ENCODE data around the gene BAD.

BAD gene

DNA sequence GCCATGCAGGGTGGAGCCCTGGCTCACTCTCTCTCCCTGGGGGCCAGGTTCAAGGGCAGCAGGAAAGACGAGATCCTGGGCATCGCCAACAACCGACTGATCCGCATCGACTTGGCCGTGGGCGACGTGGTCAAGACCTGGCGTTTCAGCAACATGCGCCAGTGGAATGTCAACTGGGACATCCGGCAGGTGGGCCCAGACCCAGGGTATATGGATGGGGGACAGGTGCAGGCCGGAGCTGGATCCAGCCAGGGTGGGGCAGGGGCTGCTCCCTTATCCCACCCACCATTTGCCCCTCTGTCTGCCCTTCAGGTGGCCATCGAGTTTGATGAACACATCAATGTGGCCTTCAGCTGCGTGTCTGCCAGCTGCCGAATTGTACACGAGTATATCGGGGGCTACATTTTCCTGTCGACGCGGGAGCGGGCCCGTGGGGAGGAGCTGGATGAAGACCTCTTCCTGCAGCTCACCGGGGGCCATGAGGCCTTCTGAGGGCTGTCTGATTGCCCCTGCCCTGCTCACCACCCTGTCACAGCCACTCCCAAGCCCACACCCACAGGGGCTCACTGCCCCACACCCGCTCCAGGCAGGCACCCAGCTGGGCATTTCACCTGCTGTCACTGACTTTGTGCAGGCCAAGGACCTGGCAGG, 61.3 kb downstream of the BAD start:
- H3K27ac ChIP-seq (ENCODE audit: low read depth, low read length, severe bottlenecking) = no peak overlapping the region

GRCh38 chr11:64222651-64223000, 61.8 kb downstream of the BAD start:
- Histone ChIP-seq H3K36me3 (ENCODE audit: control insufficient read depth, insufficient read depth, low read length) (peaks cover 29% of the 10 kb centered on the region), H3K27ac (ENCODE audit: low read depth, low read length, severe bottlenecking) (no peak overlapping the region), H3K4me3 (ENCODE audit: extremely low read depth, insufficient read depth, low read length, poor library complexity, severe bottlenecking) (no peak overlapping the region), H3K4me1 (ENCODE audit: control insufficient read depth, insufficient read depth, low read length, poor library complexity, severe bottlenecking) (peaks cover 11% of the 10 kb centered on the region), H3K9me3 (ENCODE audit: control insufficient read depth, low read length) (no peaks in the 10 kb centered on the region)
- WGBS, 2 experiments (ENCODE audit: insufficient coverage in 2 of 2) = 97 to 98% methylated on average over 8 of the region's 9 CpGs

More for the DNA sequence above, 61.3 kb downstream of the BAD start:
- WGBS, 2 experiments (ENCODE audit: insufficient coverage in 2 of 2) = 96 to 97% methylated on average over 22 to 23 of the region's 24 CpGs
- H3K36me3 ChIP-seq (ENCODE audit: control insufficient read depth, insufficient read depth, low read length) = peaks cover 29% of the 10 kb centered on the region
- H3K4me3 ChIP-seq (ENCODE audit: extremely low read depth, insufficient read depth, low read length, poor library complexity, severe bottlenecking) = no peak overlapping the region
- H3K9me3 ChIP-seq (ENCODE audit: control insufficient read depth, low read length) = no peaks in the 10 kb centered on the region
- H3K4me1 ChIP-seq (ENCODE audit: control insufficient read depth, insufficient read depth, low read length, poor library complexity, severe bottlenecking) = peaks cover 11% of the 10 kb centered on the region

DNA sequence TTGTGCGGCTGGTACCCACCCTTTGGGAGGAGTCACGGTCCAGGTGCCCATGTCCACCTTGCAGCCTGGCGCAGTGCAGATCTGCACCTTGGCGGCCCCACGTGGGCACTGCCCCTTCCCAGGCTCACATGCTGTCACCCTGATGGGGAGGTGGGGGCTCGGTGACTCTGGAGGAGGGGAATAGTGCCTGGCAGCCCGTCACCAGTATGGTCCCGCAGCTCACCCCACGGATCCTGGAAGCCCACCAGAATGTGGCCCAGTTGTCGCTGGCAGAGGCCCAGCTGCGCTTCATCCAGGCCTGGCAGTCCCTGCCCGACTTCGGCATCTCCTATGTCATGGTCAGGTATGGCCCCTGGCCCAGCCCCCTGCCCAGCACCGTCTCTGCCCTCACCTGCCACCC, 63.7 kb downstream of the BAD start:
- no peaks in the 10 kb centered on the region for H3K9me3 ChIP-seq (ENCODE audit: control insufficient read depth, low read length)
- H3K36me3 ChIP-seq (ENCODE audit: control insufficient read depth, insufficient read depth, low read length) = peaks cover 29% of the 10 kb centered on the region
- no peak overlapping the region for H3K27ac ChIP-seq (ENCODE audit: low read depth, low read length, severe bottlenecking)
- WGBS, 2 experiments (ENCODE audit: insufficient coverage in 2 of 2) = 94 to 99% methylated on average over 14 of the region's 14 CpGs
- peaks cover 6% of the 10 kb centered on the region for H3K4me1 ChIP-seq (ENCODE audit: control insufficient read depth, insufficient read depth, low read length, poor library complexity, severe bottlenecking)
- H3K4me3 ChIP-seq (ENCODE audit: extremely low read depth, insufficient read depth, low read length, poor library complexity, severe bottlenecking) = no peak overlapping the region

DNA sequence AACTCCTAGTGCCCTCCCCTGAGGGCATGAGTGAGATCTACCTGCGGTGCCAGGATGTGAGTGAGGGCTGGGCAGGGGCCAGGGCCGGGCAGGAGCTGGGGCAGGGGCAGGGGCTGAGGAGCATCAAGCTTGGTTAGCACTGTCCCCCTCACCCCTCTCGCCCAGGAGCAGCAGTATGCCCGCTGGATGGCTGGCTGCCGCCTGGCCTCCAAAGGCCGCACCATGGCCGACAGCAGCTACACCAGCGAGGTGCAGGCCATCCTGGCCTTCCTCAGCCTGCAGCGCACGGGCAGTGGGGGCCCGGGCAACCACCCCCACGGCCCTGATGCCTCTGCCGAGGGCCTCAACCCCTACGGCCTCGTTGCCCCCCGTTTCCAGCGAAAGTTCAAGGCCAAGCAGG, 64.2 kb downstream of the BAD start:
- Histone ChIP-seq H3K9me3 (ENCODE audit: control insufficient read depth, low read length) (no peaks in the 10 kb centered on the region), H3K4me3 (ENCODE audit: extremely low read depth, insufficient read depth, low read length, poor library complexity, severe bottlenecking) (no peak overlapping the region), H3K4me1 (ENCODE audit: control insufficient read depth, insufficient read depth, low read length, poor library complexity, severe bottlenecking) (peaks cover 3% of the 10 kb centered on the region), H3K27ac (ENCODE audit: low read depth, low read length, severe bottlenecking) (no peak overlapping the region), H3K36me3 (ENCODE audit: control insufficient read depth, insufficient read depth, low read length) (peaks cover 29% of the 10 kb centered on the region)
- WGBS, 2 experiments (ENCODE audit: insufficient coverage in 2 of 2) = 92 to 93% methylated on average over 17 of the region's 17 CpGs

Measured in mesodermal cell (in vitro differentiated cells).